GM18870 (cell line): ENCODE data around the gene CCDC51.
A peak's percentile ranks its signal among the peaks of the same experiment; 100 is the strongest.
"Not testable (repeated sequence)": the region's sequence is repeated elsewhere in the genome, so short reads cannot be mapped to it uniquely, and the experiment has no call there.

Source experiments
- ATAC-seq: cut with Tn5 transposase; IDR thresholded peaks from one replicate; pipeline ENCODE4 v1.9.1; 2021; ENCODE audit warnings: moderate library complexity; ENCODE audit not compliant: unreplicated experiment

The CCDC51 gene

DNA sequence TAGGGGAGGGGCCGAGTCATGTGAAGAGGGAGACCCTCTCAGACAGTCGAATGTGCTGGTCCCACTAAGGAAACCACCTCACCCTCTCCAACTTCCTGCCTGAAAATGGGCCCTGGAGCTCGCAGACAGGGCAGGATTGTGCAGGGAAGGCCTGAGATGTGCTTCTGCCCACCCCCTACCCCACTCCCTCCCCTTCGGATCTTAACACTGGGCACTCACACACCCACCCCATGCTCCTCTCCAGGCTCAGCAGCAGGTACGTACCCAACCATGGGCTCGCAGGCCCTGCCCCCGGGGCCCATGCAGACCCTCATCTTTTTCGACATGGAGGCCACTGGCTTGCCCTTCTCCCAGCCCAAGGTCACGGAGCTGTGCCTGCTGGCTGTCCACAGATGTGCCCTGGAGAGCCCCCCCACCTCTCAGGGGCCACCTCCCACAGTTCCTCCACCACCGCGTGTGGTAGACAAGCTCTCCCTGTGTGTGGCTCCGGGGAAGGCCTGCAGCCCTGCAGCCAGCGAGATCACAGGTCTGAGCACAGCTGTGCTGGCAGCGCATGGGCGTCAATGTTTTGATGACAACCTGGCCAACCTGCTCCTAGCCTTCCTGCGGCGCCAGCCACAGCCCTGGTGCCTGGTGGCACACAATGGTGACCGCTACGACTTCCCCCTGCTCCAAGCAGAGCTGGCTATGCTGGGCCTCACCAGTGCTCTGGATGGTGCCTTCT, 26.6 kb upstream of the CCDC51 start:
- ATAC-seq, result peak; percentile 18

DNA sequence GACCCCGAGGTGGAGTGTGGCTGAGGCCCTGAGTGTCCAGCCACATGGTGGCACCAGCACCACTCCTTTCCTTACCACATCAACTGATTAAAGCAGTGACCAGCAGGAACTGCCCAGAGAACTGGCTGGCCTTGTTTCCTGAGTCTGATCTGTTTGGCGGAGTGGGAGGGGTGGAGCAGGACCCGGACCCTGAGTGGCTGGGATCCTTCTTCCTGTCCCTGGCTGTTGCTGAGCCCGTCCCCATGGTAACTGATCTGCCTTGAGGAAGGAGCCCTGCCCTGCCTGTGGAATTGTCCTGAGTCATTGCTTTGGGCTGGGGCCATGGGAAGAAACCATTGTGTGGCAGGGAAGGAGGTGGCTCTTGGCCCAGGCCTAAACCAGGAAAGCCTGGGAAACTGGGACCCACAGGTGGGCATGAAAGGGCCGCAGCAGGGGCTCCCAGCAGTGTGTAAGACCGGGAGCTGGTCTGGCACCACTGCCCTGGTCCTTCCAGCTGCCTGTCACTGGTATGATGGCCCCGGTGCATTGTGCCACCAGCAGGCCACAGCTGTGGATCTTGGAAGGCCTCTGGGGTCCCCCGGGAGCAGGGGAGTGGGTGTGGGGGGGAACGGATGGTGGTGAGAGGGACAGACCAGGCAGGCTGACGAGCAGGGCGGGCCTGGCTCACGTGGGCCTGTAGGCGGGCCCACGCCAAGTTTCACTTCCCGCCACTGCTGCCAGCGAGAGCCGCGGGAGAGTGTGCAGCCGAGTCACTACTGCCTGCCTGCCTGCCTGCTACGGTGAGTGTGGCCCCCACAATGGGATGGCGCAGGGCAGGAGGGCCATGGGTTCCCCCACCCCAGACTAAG, 25.8 kb upstream of the CCDC51 start:
- ATAC-seq, result peak; percentile 44

DNA sequence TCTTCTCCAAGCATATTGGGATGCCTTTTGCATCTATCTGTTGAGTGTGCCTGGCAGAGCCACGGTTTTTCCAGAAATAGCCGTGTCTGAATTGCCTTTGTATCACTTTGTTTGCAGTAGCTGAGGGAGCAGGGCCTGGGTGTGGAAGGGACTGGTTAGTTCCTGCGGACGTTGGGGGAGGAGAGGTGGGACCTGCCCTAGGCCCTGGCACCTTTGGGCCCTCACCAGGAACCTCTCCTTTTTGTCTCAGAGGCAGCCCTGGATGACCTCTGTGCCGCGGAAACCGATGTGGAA, 25.3 kb upstream of the CCDC51 start:
- no peak for ATAC-seq

DNA sequence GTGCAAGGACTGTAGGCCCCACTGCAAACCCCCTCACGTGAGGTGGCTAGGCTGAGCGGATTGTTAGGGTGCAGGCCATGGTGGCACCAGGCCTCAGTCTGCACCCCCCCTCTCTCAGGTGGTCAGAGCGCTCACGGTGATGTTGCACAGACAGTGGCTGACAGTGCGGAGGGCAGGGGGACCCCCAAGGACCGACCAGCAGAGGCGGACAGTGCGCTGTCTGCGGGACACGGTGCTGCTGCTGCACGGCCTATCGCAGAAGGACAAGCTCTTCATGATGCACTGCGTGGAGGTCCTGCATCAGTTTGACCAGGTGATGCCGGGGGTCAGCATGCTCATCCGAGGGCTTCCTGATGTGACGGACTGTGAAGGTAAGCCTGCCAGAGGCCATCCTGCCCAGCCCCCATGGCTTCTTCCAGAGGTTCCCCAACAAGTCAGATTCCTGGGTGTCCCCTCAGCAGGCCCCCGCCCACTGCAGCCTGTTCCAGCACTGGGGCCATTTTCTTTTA, 24.8 kb upstream of the CCDC51 start:
- no peak for ATAC-seq

DNA sequence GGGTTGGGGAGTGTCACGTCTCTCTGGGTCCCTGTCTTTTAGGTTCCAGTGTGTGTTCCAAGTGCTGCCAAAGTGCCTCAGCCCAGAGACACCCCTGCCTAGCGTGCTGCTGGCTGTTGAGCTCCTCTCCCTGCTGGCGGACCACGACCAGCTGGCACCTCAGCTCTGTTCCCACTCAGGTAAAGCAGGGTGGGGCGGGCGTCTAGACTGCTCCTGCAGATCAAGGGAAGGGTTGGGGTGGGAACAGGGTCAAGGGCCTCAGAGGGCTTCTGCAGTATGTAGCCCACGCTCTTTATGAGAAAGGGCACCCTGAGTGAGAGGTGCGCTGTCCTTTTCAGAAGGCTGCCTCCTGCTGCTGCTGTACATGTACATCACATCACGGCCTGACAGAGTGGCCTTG, 23.8 kb upstream of the CCDC51 start:
- ATAC-seq, result no peak

DNA sequence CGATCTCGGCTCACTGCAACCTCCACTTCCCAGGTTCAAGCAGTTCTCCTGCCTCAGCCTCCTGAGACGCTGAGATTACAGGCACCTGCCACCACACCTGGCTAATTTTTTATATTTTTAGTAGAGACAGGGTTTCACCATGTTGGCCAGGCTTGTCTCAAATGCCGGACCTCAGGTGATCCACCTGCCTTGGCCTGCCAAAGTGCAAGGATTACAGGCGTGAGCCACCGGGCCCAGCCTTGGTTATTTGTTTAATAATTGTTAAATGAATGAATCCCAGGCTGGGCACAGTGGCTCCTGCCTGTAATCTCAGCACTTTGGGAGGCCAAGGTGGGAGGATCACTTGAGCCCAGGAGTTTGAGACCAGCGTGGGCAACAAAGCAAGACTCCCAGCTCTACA, 21.8 kb upstream of the CCDC51 start:
- not testable (repeated sequence) for ATAC-seq

DNA sequence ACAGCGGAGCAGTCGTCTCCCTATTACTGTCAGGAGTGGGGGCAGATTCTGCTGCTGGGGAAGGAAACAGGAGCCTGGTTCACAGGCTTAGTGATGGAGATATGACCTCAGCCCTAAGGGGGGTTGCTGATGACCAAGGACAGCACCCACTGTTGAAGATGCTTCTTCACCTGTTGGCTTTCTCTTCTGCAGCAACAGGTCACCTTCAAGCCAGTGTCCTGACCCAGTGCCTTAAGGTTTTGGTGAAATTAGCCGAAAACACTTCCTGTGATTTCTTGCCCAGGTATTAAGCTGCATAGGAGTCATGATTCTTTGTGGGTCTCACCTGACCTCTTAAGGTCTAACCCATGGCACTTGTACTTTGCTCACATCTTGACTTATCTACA, 20.6 kb upstream of the CCDC51 start:
- ATAC-seq, result no peak

DNA sequence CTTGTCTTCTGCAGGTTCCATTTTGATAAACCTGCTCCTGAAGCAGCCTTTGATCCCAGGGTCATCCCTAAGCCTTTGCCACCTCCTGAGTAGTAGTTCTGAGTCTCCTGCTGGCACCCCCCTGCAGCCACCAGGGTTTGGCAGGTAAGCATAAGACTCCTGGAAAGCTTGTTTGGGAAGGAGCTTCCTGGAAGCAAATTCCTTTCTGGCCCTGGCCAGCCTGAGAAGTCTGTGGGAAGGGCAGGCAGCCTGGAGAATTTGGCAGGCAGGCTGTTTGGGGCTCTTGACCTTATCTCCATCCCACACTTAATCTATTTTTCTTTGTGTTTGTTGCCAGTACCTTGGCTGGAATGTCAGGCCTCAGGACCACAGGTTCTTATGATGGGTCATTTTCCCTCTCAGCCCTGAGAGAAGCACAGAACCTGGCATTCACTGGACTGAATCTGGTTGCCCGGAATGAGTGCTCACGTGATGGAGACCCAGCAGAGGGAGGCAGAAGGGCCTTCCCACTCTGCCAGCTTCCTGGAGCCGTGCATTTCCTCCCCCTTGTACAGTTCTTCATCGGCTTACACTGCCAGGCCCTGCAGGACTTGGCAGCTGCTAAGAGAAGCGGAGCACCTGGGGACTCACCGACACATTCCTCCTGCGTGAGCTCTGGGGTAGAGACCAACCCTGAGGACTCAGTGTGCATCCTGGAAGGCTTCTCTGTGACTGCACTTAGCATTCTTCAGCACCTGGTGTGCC, 20.0 kb upstream of the CCDC51 start:
- no peak for ATAC-seq

DNA sequence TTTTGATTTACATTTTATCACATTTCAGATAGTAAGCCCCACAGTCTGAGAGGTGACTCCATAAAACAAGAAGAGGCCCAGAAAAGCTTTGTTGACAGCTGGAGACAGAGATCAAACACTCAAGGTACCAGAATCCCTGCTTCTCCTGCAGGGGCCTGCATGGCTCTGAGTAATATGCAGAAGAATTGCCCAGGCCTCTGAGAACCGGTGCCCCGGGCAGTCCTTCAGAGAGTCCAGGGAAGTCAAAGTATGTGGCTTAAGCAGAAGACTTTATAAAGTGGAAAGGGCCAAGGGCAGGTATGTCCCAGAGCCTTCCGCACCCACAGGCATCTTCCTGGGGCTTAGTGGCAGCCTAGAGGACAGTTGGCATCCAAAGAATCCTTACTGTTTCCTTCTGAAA, 19.4 kb upstream of the CCDC51 start:
- no peak for ATAC-seq

DNA sequence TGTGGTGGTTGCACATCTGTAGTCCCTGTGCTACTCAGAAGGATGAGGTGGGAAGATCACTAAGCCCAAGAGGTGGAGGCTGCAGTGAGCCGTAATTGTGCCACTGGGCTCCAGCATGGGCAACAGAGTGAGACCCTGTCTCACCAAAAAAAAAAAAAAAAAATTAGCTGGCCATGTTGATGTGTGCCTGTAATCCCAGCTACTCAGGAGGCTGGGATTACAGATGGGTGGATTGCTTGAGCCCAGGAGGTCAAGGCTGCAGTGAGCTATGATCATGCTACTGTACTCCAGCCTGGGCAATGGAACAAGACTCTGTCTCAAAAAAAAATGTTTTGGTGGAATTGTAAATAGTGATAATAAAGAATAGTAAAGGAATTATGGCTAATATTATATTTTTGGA, 16.5 kb upstream of the CCDC51 start:
- ATAC-seq, result no peak

DNA sequence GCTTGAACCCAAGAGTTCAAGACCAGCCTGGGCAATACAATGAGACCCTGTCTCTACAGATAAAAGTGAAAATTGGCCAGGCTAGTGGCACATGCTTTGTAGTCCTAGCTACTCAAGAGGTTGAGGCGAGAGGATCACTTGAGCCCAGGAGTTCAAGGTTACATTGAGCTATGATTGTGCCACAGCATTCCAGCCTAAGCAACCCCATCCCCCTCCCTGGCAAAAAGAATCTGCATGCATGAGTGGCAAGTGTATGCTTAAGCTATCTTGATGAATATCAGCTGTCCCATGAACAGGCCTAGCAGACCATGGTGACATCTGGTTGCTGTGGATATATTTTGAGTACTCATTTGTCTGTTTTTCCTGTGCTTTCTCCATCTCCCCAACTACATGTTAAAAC, 11.4 kb upstream of the CCDC51 start:
- no peak for ATAC-seq

DNA sequence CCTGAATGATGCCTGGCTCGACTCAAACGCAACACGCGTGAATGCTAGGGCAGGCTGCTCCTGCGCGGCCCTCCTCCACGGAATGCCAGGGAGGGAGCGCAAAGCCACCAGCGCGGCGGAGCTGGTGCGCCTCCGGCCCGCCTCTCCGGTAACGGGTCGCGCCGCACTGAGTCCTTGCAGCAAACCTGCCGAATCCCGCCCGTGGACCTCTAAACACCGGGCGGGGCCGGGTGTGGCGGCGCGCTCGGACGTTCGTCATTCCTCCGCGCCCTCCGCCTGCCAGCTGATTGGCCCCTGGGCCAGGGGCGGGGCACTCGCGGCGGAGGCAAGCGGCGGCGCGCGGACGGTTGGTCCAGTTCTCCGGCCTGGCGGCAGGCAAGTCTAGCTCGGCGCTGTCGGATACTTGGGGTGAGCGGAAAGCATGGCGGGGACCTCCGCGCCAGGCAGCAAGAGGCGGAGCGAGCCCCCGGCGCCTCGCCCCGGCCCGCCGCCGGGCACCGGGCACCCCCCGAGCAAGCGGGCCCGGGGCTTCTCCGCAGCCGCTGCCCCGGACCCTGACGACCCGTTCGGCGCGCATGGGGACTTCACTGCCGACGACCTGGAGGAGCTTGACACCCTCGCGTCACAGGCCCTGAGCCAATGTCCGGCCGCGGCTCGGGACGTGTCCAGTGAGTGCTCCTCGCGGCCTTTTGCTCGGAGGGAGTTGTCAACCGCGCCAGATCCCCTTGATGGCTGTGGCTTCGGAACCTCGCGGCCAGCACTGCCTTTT, 6.7 kb upstream of the CCDC51 start, which contains the start of gene ATRIP:
Gene ATRIP (plus strand): TSS at position 313 of the 769 bp plus-strand sequence. CDS start 109 bp downstream, at position 422.
- peak; percentile 68 for ATAC-seq

DNA sequence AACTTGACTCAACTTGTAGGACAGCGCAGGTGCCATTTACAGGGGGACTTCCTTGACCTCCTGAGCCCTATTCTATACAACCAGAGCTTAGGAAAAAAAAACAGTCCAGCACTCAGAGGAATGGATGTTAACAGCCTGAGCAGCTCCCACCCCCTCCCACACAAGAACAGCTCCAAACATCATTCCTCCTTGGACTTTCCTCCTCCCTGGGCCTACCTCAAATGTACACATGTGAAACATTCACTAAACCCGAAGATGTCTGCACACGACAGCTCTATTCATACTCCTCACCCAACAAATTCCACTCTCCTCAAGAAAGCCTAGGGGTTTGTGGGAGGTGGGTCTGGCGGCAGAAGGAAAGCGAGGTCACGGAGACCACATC, 6.1 kb upstream of the CCDC51 start:
- ATAC-seq, result no peak

DNA sequence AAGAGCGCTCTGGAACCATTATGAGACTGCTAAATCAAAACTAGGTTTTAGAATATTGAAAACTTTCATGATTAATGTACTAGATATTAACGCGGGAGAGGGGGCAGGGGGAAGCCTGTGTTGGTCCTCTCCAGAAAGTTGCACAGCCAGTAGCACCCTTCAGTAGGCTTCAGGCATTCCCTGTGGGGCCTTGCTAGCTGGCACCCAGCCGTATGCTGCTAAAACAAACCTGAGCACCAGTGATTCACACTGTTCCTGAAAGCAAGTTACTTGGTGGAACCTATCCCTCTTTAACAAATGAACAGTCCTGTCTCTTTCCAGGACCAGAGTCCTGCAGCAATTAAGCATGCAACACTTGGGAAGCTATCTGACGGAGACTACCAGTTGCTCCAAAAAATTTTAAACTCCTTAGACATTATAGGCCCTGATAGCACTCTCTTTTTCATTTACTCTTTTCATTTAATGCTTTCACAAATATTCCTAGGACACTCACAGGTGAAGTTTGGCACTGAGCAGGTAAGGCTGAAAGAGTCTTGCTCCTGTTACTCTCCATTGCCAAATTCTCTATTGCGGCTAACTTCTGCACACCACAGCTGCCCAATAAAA, 5.5 kb upstream of the CCDC51 start:
- ATAC-seq, result no peak

DNA sequence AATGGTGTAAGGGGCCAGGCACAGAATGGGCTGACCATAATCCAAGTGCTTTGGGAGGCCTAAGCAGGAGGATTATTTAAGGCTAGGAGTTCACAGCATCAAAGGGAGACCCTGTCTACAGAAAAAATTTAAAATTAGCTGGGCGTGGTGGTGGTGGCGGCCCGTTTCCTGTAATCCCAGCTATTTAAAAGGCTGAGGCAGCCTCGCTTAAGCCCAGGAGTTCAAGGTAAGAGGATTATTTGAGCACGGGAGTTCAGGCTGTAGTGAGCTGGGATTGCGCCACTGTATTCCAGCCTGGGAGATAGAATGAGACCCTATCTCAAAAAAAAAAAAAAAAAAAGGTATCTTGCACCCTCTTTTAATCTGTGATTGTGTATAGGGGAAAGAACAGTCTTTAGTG, 2.0 kb upstream of the CCDC51 start:
- ATAC-seq, result no peak

DNA sequence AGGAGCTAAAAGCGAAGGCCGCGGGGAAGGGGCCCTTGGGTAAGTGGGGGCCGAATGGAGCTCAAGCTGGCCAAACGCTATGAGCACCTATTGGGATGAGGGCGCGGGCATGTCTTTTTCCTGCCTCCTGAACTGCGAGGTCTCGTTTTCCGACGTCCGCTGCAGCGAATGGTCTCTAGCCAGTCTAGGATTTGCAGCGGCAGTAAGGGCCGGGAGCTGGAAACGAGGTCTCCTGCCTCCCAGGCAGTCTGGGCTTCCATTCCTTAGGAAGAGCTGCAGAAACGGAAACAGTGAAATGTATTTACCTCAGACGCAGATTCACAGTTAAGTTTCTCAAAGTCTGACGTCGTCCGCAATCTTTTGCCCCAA, 655 bp upstream of the CCDC51 start:
- ATAC-seq, result no peak

DNA sequence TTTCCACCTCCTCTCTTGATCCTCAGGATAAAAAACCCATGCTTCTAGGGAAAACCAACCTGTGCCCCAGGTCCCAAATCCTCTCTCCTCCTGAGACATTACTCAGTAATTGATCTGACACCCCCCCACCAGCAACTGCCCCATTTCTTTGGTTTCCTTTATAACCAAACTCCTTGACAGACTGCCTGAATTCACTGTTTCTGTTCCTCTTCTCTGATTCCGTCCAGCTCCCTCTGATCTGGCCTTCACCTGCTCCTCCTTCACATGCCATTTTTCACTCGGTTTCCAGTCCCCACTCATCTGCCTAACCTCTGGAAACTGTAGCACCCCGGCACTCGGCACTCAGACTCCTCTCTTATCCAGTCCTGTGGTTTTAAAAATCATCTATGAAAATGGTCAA, 2.1 kb downstream of the CCDC51 start:
- ATAC-seq, result no peak

DNA sequence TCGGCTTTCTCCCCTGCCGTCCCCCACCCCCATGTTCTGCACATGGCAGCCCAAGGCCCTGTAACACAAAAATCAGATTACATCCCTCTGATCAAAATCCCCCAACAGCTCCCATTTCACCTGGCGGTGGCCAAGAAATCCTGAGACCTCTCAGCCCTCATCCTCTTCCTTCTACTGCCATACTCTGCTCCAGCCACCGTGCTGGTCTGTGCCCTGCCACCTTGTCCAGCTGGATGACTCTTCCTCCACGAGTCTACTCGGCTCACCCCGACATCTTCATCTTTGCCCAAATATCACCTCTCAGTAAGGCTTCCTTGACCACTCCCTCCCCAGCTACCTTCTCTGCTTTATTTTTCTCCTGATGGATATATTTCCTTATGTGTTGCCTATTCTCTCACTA, 3.1 kb downstream of the CCDC51 start:
- no peak for ATAC-seq

DNA sequence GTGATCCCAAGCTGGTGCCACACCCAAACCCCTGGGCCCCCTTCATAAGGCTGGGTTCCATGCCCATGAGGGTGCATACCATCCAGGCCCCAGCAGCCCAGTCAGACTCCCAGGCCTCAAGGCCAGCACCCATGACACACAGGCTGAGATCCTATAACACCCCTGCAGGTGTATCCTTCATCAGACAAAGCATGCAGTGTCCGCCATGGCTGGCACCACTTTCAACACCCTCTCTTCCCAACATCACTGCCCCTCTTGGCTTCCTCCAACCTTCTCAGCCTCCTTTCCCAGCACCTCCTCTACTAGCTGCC, 3.5 kb downstream of the CCDC51 start:
- no peak for ATAC-seq

DNA sequence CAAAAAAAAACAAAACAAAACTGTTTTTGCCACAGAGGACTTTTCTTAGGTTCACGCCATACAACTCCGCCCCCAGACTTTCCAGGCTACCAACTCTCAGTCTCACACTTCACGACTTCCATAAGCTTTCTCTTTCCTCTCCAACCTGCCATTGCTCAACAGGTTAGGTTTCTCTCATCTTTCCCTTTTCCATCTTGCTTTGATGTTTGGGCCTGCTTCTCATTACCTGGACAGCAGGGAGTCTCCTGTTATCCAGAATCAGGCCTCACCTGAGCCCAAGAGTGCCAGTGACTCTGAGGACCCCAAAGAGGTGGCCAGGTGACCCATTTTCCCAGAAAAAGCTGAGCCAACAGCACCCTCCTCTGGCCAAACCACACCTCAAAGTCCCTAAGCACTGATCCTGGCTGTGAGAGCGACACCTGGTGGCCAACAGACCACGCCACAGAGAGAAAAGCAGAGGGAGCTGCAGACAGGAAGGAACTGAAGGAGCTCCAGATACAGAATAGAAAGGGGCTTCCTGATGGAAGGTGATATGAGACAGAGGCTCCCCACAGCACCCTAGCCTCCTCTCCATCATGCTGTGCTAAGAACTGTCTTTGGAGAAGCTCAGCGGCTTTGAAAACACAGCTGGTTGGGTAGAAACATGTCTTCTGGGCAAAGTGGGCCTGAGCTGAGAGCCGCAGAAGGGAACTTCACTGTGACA, 4.0 kb downstream of the CCDC51 start:
- no peak for ATAC-seq
